CD4-positive, alpha-beta T cell treated with Interleukin-6 for 4 hours (primary cell): ENCODE data around the gene EDN1.
"Not testable (repeated sequence)": the region's sequence is repeated elsewhere in the genome, so short reads cannot be mapped to it uniquely, and the experiment has no call there.

Source experiments
- DNase-seq: peaks from one replicate; pipeline ENCODE4 v3.0.0-alpha.2; 2020; ENCODE audit warnings: mixed read lengths

The EDN1 gene

GRCh38 chr6:12295558-12296254 is 5.5 kb downstream of the EDN1 start:
- DNase-seq: no peak

GRCh38 chr6:12296255-12296573 is 6.1 kb downstream of the EDN1 start:
- no peak for DNase-seq

- no peak for DNase-seq
These were observed 6.4 kb downstream of the EDN1 start for GRCh38 chr6:12296604-12297003.

- DNase-seq: no peak
These were observed 7.3 kb downstream of the EDN1 start for GRCh38 chr6:12297363-12298016.

- no peak for DNase-seq
These were observed 8.1 kb downstream of the EDN1 start for GRCh38 chr6:12298017-12298978.

GRCh38 chr6:12298995-12299394 is 8.8 kb downstream of the EDN1 start:
- no peak for DNase-seq

- DNase-seq: no peak
These were observed 10.9 kb downstream of the EDN1 start for GRCh38 chr6:12301018-12301417.

DNA sequence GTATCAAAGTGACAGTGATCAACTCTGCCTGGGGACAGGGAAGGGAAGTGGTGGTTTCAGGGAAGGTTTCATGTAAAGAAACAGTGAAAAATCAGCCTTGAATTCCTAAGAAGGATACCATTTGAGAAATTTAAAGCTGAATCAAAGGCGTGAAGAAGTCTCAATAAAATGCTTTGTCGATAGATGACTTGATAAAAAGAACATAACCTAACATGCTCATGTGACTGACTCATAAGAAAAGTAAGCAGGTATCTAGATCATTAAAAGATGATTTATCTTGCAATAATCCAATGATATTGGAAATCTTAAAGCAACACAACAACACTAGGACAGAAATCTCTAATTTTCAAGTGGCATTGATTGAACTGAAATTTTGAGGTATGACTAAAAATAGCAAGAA is 14.3 kb downstream of the EDN1 start:
- DNase-seq: no peak

DNA sequence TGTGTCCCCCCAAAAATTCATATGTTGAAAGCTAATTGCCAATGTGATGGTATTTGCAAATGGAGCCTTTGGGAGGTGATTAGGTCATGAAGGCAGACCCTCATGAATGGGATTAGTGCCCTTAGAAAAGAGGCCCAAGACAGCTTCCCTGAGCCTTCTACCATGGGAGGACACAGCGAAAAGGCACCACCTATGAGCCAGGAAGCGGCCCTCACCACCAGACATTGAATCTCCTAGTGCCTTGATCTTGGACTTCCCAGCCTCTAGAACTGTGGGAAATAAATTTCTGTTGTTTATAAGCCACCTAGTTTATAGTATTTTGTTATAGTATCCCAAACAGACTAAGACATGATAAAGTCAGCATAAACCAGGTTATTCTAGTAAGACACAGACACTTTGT is 18.9 kb downstream of the EDN1 start:
- DNase-seq: no peak

DNA sequence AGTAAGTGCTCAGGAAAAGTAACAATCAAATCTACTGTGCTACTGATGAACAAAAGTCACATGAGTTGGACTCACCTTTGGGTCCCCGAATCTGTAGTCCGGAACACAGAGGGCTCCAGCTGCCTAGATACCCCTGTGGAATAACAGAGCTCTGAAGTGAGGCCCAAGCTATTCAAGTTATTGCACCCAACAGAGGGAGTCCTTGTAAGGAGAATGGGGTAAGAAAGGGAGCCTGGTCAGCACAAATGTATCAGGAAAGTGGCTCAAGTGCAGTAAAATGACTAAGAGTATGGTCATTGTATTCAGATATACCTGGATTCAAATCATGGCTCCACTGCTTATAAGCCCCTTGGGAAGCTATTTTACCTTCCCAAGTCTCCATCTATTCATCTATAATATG is 20.9 kb downstream of the EDN1 start:
- DNase-seq: no peak

- no peak for DNase-seq
These were observed 22.6 kb downstream of the EDN1 start for GRCh38 chr6:12312736-12313135.

DNA sequence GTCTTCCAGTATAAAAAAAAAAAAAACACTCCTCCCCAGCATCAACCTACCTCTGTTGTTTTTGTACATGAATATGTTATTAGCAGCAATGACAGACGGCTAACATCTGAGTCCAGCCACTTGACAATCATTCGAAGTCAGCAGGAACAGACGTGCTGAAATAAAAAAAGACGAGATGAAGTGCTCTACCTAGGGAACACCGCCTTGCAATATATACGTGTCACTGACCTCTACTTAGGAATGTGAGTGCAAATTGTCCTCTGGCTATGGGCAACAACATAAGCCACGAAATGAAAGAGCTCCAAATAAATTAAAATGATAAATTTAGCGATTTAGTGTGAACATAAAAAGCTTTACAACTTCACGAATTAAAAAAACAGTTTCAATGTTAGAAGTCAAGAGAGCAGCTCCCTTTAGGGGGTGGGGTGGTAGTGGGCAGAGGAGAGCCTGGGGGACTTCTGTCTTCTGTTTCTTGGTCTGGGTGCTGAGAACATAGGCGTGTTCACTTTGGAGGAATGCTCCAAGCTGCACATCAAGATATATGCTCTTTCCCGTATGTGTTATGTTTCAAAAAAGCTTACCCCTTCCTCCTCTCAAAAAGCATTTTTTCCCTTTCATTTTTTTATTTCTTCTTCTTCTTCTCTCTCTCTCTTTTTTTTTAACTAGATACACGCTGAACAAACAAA is 23.3 kb downstream of the EDN1 start:
- no peak for DNase-seq

DNA sequence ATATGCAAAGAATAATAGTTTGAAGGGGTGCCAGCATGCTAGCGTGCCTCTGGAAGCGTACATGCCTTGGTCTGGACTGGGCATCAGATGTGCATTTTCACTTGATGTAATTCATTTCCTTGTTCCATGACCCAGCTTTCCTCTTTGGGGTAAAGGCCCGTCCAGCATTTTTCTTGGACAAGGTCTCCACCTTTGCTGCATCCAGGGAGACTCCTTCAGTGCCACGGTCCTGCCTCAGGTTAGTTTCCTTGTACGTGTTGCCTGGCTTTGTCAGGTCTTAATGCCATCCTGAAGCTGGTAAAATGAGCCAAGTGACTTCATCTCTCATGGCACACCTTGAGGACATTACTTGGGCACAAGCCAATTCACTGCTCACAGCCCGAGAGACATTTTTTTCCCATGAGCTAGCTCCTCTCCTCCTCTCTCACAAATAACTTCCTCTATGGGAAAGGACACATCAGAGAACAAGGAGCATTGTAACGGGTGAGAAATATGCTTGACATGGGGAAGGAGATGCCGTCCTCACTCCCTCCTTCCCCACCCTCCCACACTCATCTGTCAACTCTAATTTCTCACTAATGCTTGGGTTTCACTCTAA is 23.9 kb downstream of the EDN1 start:
- DNase-seq: no peak

DNA sequence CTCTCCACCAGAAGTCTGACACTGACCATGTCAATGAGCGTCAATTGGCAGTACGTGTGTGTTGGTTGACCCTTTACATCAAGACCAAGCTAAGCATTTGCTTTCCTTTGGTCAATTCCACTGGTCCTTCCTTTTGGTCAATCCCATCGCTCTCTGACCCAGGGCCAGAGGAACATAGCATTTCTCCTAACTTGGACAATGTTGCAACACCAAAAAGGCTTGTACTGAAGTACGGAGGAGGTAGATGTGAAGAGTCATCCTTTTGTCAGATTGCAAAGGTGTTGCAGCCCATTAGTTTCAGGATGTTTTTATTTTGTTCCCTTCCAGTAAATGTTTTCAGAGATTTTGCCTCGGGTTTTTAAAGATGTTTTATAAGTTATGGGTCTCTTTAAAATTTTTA is 24.6 kb downstream of the EDN1 start:
- no peak for DNase-seq

- no peak for DNase-seq
These were observed 25.3 kb downstream of the EDN1 start for GRCh38 chr6:12315292-12316081.

GRCh38 chr6:12318749-12319148 is 28.6 kb downstream of the EDN1 start:
- no peak for DNase-seq

DNA sequence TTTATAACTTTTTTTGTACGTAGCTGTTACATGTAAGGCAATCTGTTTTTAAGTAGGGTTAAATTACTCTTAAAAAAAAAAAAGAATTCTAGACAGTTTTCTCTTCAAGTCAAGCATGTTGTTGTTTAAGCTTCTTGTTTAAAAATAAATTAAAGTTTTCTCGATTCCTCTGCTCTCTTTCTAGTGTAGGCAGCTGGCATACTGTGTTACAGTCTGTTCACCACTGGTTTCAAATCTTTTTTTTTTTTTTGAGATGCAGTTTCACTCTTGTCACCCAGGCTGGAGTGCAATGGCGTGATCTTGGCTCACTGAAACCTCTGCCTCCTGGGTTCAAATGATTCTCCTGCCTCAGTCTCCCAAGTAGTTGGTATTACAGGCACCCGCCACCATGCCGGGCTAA is 29.9 kb downstream of the EDN1 start:
- DNase-seq: not testable (repeated sequence)

GRCh38 chr6:12324099-12324498 is 33.9 kb downstream of the EDN1 start:
- DNase-seq: no peak

DNA sequence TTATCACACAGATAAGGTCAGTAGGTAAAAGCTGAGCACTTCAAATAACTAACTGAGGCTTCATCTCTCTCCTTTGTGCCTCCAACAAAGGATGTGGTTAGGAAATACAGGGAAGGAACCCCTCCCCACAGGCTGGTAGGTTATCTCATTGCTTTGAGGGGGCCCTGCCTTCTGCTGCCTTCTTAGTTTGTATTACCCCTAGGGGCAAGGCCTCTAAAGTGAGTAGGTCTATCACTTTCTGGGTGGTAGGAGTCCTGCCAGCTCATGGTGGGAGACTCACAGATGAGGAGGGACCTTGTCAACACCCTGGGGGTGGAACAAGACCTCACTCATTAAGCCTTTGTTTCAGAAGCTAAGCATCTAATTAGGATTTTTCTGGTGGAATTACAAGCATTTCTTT is 34.6 kb downstream of the EDN1 start:
- no peak for DNase-seq

- no peak for DNase-seq
These were observed 35.7 kb downstream of the EDN1 start for GRCh38 chr6:12325872-12326271.

- no peak for DNase-seq
These were observed 37.2 kb downstream of the EDN1 start for GRCh38 chr6:12327391-12327790.

GRCh38 chr6:12327988-12328387 is 37.8 kb downstream of the EDN1 start:
- no peak for DNase-seq
